GM23248 (cell line): ENCODE data around the gene SPC24.

Experiments
- EZH2 ChIP-seq: fragments of 200-600 bp; sonication (generic); IDR thresholded peaks from 2 replicates; pipeline ENCODE4 v1.6.1; 2018; ENCODE audit warnings: antibody characterized with exemption, mild to moderate bottlenecking; ENCODE audit not compliant: insufficient read depth, poor library complexity, severe bottlenecking
- EZH2phosphoT487 ChIP-seq: fragments of 200-600 bp; sonication (generic); IDR thresholded peaks from 2 replicates; pipeline ENCODE4 v1.6.1; 2018; ENCODE audit warnings: antibody characterized with exemption, moderate library complexity, mild to moderate bottlenecking, low read depth; ENCODE audit not compliant: insufficient read depth

- no peak for TF ChIP-seq EZH2phosphoT487
- TF ChIP-seq EZH2: no peak
These were observed 35.7 kb upstream of the SPC24 start for GRCh38 chr19:11191273-11191755.
